GM12891 (cell line): Measurements from ENCODE around the gene SMAD9.

ENCODE experiments used
- POLR2A ChIP-seq: IDR thresholded peaks from 2 replicates; pipeline ENCODE4 v1.6.1; 2011; ENCODE audit warnings: low read depth, low read length, control low read depth
- POLR2AphosphoS5 ChIP-seq: IDR thresholded peaks from 2 replicates; pipeline ENCODE4 v1.6.1; 2011; ENCODE audit warnings: low read depth, low read length, control low read depth
- SPI1 ChIP-seq: IDR thresholded peaks from 2 replicates; pipeline ENCODE4 v1.6.1; 2011; ENCODE audit warnings: low read depth, low read length, control low read depth
- TAF1 ChIP-seq: IDR thresholded peaks from 2 replicates; pipeline ENCODE4 v1.6.1; 2011; ENCODE audit warnings: low read depth, low read length, control low read depth

DNA sequence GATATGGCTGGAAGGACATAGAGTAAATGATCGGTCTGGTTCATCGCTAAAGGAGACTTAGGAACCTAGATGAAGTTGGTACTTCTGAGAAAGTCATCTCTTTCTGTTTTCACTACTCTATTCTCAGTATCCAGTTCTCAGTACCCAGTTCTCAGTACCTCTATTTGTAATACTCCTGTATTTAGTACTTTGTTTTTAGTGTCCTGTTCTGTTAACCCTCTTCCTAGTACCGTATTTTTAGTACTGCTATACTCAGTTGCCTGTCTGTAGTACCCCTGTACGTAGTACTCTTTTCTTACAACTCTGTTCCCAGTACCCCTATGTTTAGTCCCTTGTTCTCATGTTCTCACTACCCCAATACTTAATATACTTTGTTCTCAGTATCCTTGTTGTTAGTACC is 99.8 kb downstream of the SMAD9 start:
- TF ChIP-seq POLR2AphosphoS5 (no peak), POLR2A (no peak), TAF1 (no peak), SPI1 (no peak)
